ENCODE data around the gene RNF121.

The RNF121 gene

GRCh38 chr11:72005347-72006260, 76.8 kb downstream of the RNF121 start:
- DNase-seq (ENCODE audit: low spot score) = no peak

GRCh38 chr11:72006309-72007088, 77.7 kb downstream of the RNF121 start:
- DNase-seq (ENCODE audit: low spot score) = no peak

- DNase-seq (ENCODE audit: low spot score) = no peak
These were observed 78.2 kb downstream of the RNF121 start for GRCh38 chr11:72007089-72007476.

- no peak for DNase-seq (ENCODE audit: low spot score)
These were observed 78.7 kb downstream of the RNF121 start for GRCh38 chr11:72007587-72007986.

- DNase-seq (ENCODE audit: low spot score) = no peak
These were observed 79.9 kb downstream of the RNF121 start for GRCh38 chr11:72008728-72009127.

GRCh38 chr11:72009156-72009555, 80.3 kb downstream of the RNF121 start:
- no peak for DNase-seq (ENCODE audit: low spot score)

- DNase-seq (ENCODE audit: low spot score) = no peak
These were observed 81.8 kb downstream of the RNF121 start for GRCh38 chr11:72010529-72011233.

- no peak for DNase-seq (ENCODE audit: low spot score)
These were observed 83.3 kb downstream of the RNF121 start for GRCh38 chr11:72012091-72012630.

- DNase-seq (ENCODE audit: low spot score) = no peak
These were observed 84.3 kb downstream of the RNF121 start for GRCh38 chr11:72012897-72013721.

- DNase-seq (ENCODE audit: low spot score) = no peak
These were observed 85.2 kb downstream of the RNF121 start for GRCh38 chr11:72013765-72014711.

GRCh38 chr11:72014761-72015320, 86.0 kb downstream of the RNF121 start:
- DNase-seq (ENCODE audit: low spot score) = no peak

GRCh38 chr11:72015511-72016061, 86.7 kb downstream of the RNF121 start:
- DNase-seq (ENCODE audit: low spot score) = no peak

GRCh38 chr11:72018171-72018570, 89.3 kb downstream of the RNF121 start:
- no peak for DNase-seq (ENCODE audit: low spot score)

- no peak for DNase-seq (ENCODE audit: low spot score)
These were observed 94.5 kb downstream of the RNF121 start for GRCh38 chr11:72023335-72023734.

- DNase-seq (ENCODE audit: low spot score) = no peak
These were observed 95.4 kb downstream of the RNF121 start for GRCh38 chr11:72024069-72024754.

GRCh38 chr11:72026090-72026489, 97.2 kb downstream of the RNF121 start:
- DNase-seq (ENCODE audit: low spot score) = no peak

- DNase-seq (ENCODE audit: low spot score) = no peak
These were observed 101.7 kb downstream of the RNF121 start for GRCh38 chr11:72030472-72031045.

GRCh38 chr11:72036687-72037086, 107.8 kb downstream of the RNF121 start:
- DNase-seq (ENCODE audit: low spot score) = no peak

Data from CD4-positive, alpha-beta T cell treated with Interleukin-2 at 100 ng/mL for 4 hours (primary cell).